HCT116 (cell line): ENCODE measurements around the gene SEPTIN12. TPM values are rescaled to one million over a fixed set of nuclear protein-coding genes. Genes with fewer than 3 reads are reported as not detected.

Experiments used
- ATAC-seq: fragments of 200-7000 bp; cut with Tn5 transposase; 2 replicates; pipeline ENCODE4 v1.9.1; 2020; ENCODE audit warnings: mild to moderate bottlenecking, moderate library complexity
- BruUV-seq: library from RNA; stranded (reverse); fragments of 400-500 nt; replicated peaks from 2 replicates; lab custom pipeline; 2021; lab: Mats Ljungman, UMichigan
- CTCF ChIA-PET: fragments of 300-600 bp; sonication (Branson Sonifier 250); formaldehyde crosslinking; loops from one replicate; lab custom pipeline; 2021; ENCODE audit warnings: antibody characterized with exemption; lab: Charles Lee
- POLR2A ChIA-PET: fragments of 300-600, 350-600 bp; sonication (Branson Sonifier 250); formaldehyde crosslinking; loops from one replicate; lab custom pipeline; 2021; ENCODE audit warnings: antibody characterized with exemption; lab: Charles Lee
- RAD21 ChIA-PET, 2 experiments: fragments of 300-600 bp; sonication (Branson Sonifier 250); formaldehyde crosslinking; loops; one replicate each; lab custom pipeline; 2023; ENCODE audit warnings: low total read pairs in 2 of 2; ENCODE audit not compliant: uncharacterized antibody in 2 of 2, unreplicated experiment in 2 of 2, low non-redundant PET in 1 of 2; lab: Charles Lee
- DNase-seq: peaks from one replicate; pipeline ENCODE4 v3.0.0-alpha.2; 2010; ENCODE audit warnings: low read depth, low spot score
- H2AFZ ChIP-seq: fragments of 200-600 bp; shearing (Covaris generic), sonication (generic); 2 replicates; pipeline ENCODE4 v1.6.1; 2017; ENCODE audit warnings: low read depth, mixed run types, mixed read lengths, antibody characterized with exemption, low read length; ENCODE audit not compliant: poor library complexity, severe bottlenecking
- H3K27ac ChIP-seq: 2 replicates; pipeline ENCODE4 v1.5.1; 2012; ENCODE audit warnings: low read depth, low read length
- H3K27me3 ChIP-seq: fragments of 200-600 bp; sonication (generic); 2 replicates; pipeline ENCODE4 v1.6.1; 2016; ENCODE audit warnings: mixed run types, low read length, mixed read lengths; ENCODE audit not compliant: insufficient read depth
- H3K36me3 ChIP-seq, 2 experiments: fragments of 200-500 bp in 1 of 2; fragments of 200-600 bp in 1 of 2; sonication (Bioruptor generic) in 1 of 2; sonication (generic) in 1 of 2; 2 replicates each; pipeline versions ENCODE4 v1.5.1 to v1.6.1; 2014 to 2016; ENCODE audit warnings: low read length in 2 of 2, inconsistent platforms in 1 of 2, mixed read lengths in 1 of 2, mixed run types in 1 of 2; ENCODE audit not compliant: insufficient read depth in 2 of 2, control insufficient read depth in 1 of 2
- H3K4me1 ChIP-seq, 2 experiments: fragments of 200-600 bp in 1 of 2; sonication (generic) in 1 of 2; 2 replicates each; pipeline versions ENCODE4 v1.5.1 to v1.6.1; 2012 to 2017; ENCODE audit warnings: low read length in 2 of 2, inconsistent platforms in 1 of 2, mild to moderate bottlenecking in 1 of 2, mixed read lengths in 1 of 2, mixed run types in 1 of 2, moderate library complexity in 1 of 2; ENCODE audit not compliant: insufficient read depth in 2 of 2, control insufficient read depth in 1 of 2
- H3K4me2 ChIP-seq: fragments of 200-600 bp; sonication (generic); 2 replicates; pipeline ENCODE4 v1.6.1; 2017; ENCODE audit warnings: mixed run types, low read length, mixed read lengths
- H3K4me3 ChIP-seq, 2 experiments: fragments of 200-600 bp in 1 of 2; sonication (generic) in 1 of 2; replicated peaks in 1 of 2; 2 replicates each; pipeline ENCODE4 v1.5.1; 2011 to 2016; ENCODE audit warnings: low read length in 2 of 2, control low read depth in 1 of 2, low read depth in 1 of 2, mild to moderate bottlenecking in 1 of 2, mixed read lengths in 1 of 2, mixed run types in 1 of 2
- H3K79me2 ChIP-seq: fragments of 200-600 bp; sonication (generic); 2 replicates; pipeline ENCODE4 v1.6.1; 2017; ENCODE audit warnings: mild to moderate bottlenecking, mixed run types, low read length, moderate library complexity, mixed read lengths; ENCODE audit not compliant: insufficient read depth
- H3K9ac ChIP-seq: fragments of 200-600 bp; sonication (generic); 2 replicates; pipeline ENCODE4 v1.6.1; 2016; ENCODE audit warnings: low read length, mixed read lengths
- H3K9me2 ChIP-seq: fragments of 200-600 bp; sonication (generic), shearing (Covaris generic); 2 replicates; pipeline ENCODE4 v1.6.1; 2017; ENCODE audit warnings: mixed run types, mild to moderate bottlenecking, moderate library complexity; ENCODE audit not compliant: insufficient read depth
- H3K9me3 ChIP-seq, 2 experiments: fragments of 200-500 bp in 1 of 2; fragments of 200-600 bp in 1 of 2; sonication (Bioruptor generic) in 1 of 2; sonication (generic) in 1 of 2; 2 replicates each; pipeline ENCODE4 v1.6.1; 2014 to 2017; ENCODE audit warnings: low read length in 2 of 2, mixed read lengths in 2 of 2, inconsistent platforms in 1 of 2, low read depth in 1 of 2, mild to moderate bottlenecking in 1 of 2, mixed run types in 1 of 2, moderate library complexity in 1 of 2; ENCODE audit not compliant: control insufficient read depth in 1 of 2, insufficient read depth in 1 of 2
- H4K20me1 ChIP-seq: fragments of 200-600 bp; sonication (generic), shearing (Covaris generic); 2 replicates; pipeline ENCODE4 v1.6.1; 2017; ENCODE audit warnings: mixed run types, mild to moderate bottlenecking, moderate library complexity; ENCODE audit not compliant: insufficient read depth
- EZH2 ChIP-seq: fragments of 200-600 bp; sonication (generic); IDR thresholded peaks from 2 replicates; pipeline ENCODE4 v1.6.1; 2017; ENCODE audit warnings: antibody characterized with exemption, mixed run types
- POLR2AphosphoS5 ChIP-seq: IDR thresholded peaks from 2 replicates; pipeline ENCODE4 v1.6.1; 2011; ENCODE audit warnings: mild to moderate bottlenecking, low read depth, low read length, moderate library complexity
- SIN3A ChIP-seq: IDR thresholded peaks from 2 replicates; pipeline ENCODE4 v1.6.1; 2012; ENCODE audit warnings: low read depth
- SP1 ChIP-seq: IDR thresholded peaks from 2 replicates; pipeline ENCODE4 v1.6.1; 2012; ENCODE audit warnings: low read depth
- YY1 ChIP-seq: IDR thresholded peaks from 2 replicates; pipeline ENCODE4 v1.6.1; 2011; ENCODE audit warnings: low read length, low read depth, moderate library complexity, mild to moderate bottlenecking; ENCODE audit not compliant: insufficient replicate concordance; ENCODE audit errors: extremely low read depth
- ZFX ChIP-seq: fragments of 450-650 bp; IDR thresholded peaks from 2 replicates; pipeline ENCODE4 v1.6.1; 2017
- intact Hi-C: fragments of 100-400 bp; cut with micrococcal nuclease; formaldehyde crosslinking; loops from 2 replicates; pipeline ENCODE4 v1.10.0; 2022
- total RNA-seq: library from RNA; stranded (reverse); gene quantifications from one replicate; pipeline ENCODE4 v1.2.1, GENCODE V29; 2021; ENCODE audit not compliant: unreplicated experiment
- TF ChIP-seq, protein P1 (sequence below): IDR thresholded peaks from 2 replicates; pipeline ENCODE4 v1.6.1; 2012
- TF ChIP-seq, protein P2 (sequence below): IDR thresholded peaks from 2 replicates; pipeline ENCODE4 v1.6.1; 2012
- TF ChIP-seq, protein P3 (sequence below): IDR thresholded peaks from 2 replicates; pipeline ENCODE4 v1.6.1; 2012; ENCODE audit warnings: low read depth

Gene SEPTIN12
- total RNA-seq, 1 experiment from 2014 or later = not detected

DNA sequence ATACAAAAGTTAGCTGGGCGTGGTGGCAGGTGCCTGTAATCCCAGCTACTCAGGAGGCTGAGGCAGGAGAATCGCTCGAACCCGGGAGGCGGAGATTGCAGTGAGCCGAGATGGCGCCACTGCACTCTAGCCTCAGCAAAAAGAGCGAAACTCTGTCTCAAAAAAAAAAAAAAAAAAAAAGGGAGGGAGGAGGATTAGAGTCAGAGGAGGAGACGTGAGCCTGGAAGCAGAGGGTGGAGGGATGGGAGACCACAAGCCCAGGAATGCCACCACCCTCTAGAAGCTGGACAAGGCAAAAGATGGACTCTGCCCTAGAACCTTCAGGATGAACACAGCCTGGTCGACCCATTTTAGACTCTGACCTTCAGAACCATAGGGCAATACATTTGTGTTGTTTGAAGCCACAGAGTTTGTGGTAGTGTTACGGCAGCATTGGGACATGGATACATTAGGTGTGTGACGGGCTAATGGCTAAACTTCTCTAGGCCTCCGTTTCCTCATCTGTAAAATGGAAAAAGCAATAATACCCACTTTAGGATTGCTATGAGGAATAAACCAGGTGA is 4.9 kb upstream of the SEPTIN12 start:
- H3K9ac ChIP-seq = no peak overlapping the region
- intact Hi-C loops = no loop called here
- H3K79me2 ChIP-seq = no peaks in the 10 kb centered on the region
- no peak for DNase-seq
- RAD21 ChIA-PET = no interaction called here
- no peak overlapping the region for H3K4me3 ChIP-seq
- no peaks in the 10 kb centered on the region for H3K9me2 ChIP-seq
- H3K27ac ChIP-seq = no peak overlapping the region
- BruUV-seq = no TSS peak
- H3K36me3 ChIP-seq = no peaks in the 10 kb centered on the region
- H3K4me2 ChIP-seq = no peak overlapping the region
- CTCF ChIA-PET = no interaction called here
- peaks cover 6 to 7% of the 10 kb centered on the region in 2 experiments for H3K4me1 ChIP-seq
- H4K20me1 ChIP-seq = no peaks in the 10 kb centered on the region
- no peak for TF ChIP-seq SP1
- TF ChIP-seq, protein P1, sequence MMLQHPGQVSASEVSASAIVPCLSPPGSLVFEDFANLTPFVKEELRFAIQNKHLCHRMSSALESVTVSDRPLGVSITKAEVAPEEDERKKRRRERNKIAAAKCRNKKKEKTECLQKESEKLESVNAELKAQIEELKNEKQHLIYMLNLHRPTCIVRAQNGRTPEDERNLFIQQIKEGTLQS = no peak
- no peak for TF ChIP-seq SIN3A
- no peak for TF ChIP-seq ZFX
- TF ChIP-seq YY1 = no peak
- TF ChIP-seq, protein P2, sequence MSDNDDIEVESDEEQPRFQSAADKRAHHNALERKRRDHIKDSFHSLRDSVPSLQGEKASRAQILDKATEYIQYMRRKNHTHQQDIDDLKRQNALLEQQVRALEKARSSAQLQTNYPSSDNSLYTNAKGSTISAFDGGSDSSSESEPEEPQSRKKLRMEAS = no peak
- no peak for TF ChIP-seq EZH2
- TF ChIP-seq POLR2AphosphoS5 = no peak
- TF ChIP-seq, protein P3, sequence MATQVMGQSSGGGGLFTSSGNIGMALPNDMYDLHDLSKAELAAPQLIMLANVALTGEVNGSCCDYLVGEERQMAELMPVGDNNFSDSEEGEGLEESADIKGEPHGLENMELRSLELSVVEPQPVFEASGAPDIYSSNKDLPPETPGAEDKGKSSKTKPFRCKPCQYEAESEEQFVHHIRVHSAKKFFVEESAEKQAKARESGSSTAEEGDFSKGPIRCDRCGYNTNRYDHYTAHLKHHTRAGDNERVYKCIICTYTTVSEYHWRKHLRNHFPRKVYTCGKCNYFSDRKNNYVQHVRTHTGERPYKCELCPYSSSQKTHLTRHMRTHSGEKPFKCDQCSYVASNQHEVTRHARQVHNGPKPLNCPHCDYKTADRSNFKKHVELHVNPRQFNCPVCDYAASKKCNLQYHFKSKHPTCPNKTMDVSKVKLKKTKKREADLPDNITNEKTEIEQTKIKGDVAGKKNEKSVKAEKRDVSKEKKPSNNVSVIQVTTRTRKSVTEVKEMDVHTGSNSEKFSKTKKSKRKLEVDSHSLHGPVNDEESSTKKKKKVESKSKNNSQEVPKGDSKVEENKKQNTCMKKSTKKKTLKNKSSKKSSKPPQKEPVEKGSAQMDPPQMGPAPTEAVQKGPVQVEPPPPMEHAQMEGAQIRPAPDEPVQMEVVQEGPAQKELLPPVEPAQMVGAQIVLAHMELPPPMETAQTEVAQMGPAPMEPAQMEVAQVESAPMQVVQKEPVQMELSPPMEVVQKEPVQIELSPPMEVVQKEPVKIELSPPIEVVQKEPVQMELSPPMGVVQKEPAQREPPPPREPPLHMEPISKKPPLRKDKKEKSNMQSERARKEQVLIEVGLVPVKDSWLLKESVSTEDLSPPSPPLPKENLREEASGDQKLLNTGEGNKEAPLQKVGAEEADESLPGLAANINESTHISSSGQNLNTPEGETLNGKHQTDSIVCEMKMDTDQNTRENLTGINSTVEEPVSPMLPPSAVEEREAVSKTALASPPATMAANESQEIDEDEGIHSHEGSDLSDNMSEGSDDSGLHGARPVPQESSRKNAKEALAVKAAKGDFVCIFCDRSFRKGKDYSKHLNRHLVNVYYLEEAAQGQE = no peak
- POLR2A ChIA-PET = interaction anchor here (1.1 kb wide), 1 partner anchor 10 kb away, joined by 3 read pairs; no protein-coding TSS in a partner anchor
- no peaks in the 10 kb centered on the region for H3K27me3 ChIP-seq
- H2AFZ ChIP-seq = no peak overlapping the region
- ATAC-seq = no peak
- no peaks in the 10 kb centered on the region for H3K9me3 ChIP-seq
